HCT116 (cell line): Measurements from ENCODE around the gene PIP5KL1. TPM values are rescaled to one million over a fixed set of nuclear protein-coding genes. Genes with fewer than 3 reads are reported as not detected.

Experiments
- ATAC-seq: fragments of 200-7000 bp; cut with Tn5 transposase; 2 replicates; pipeline ENCODE4 v1.9.1; 2020; ENCODE audit warnings: mild to moderate bottlenecking, moderate library complexity
- BruUV-seq: library from RNA; stranded (reverse); fragments of 400-500 nt; replicated peaks from 2 replicates; lab custom pipeline; 2021; lab: Mats Ljungman, UMichigan
- CTCF ChIA-PET: fragments of 300-600 bp; sonication (Branson Sonifier 250); formaldehyde crosslinking; loops from one replicate; lab custom pipeline; 2021; ENCODE audit warnings: antibody characterized with exemption; lab: Charles Lee
- POLR2A ChIA-PET: fragments of 300-600, 350-600 bp; sonication (Branson Sonifier 250); formaldehyde crosslinking; loops from one replicate; lab custom pipeline; 2021; ENCODE audit warnings: antibody characterized with exemption; lab: Charles Lee
- RAD21 ChIA-PET, 2 experiments: fragments of 300-600 bp; sonication (Branson Sonifier 250); formaldehyde crosslinking; loops; one replicate each; lab custom pipeline; 2023; ENCODE audit warnings: low total read pairs in 2 of 2; ENCODE audit not compliant: uncharacterized antibody in 2 of 2, unreplicated experiment in 2 of 2, low non-redundant PET in 1 of 2; lab: Charles Lee
- DNase-seq: peaks from one replicate; pipeline ENCODE4 v3.0.0-alpha.2; 2010; ENCODE audit warnings: low read depth, low spot score
- H2AFZ ChIP-seq: fragments of 200-600 bp; shearing (Covaris generic), sonication (generic); 2 replicates; pipeline ENCODE4 v1.6.1; 2017; ENCODE audit warnings: low read depth, mixed run types, mixed read lengths, antibody characterized with exemption, low read length; ENCODE audit not compliant: poor library complexity, severe bottlenecking
- H3K27ac ChIP-seq: 2 replicates; pipeline ENCODE4 v1.5.1; 2012; ENCODE audit warnings: low read depth, low read length
- H3K27me3 ChIP-seq: fragments of 200-600 bp; sonication (generic); 2 replicates; pipeline ENCODE4 v1.6.1; 2016; ENCODE audit warnings: mixed run types, low read length, mixed read lengths; ENCODE audit not compliant: insufficient read depth
- H3K36me3 ChIP-seq, 2 experiments: fragments of 200-500 bp in 1 of 2; fragments of 200-600 bp in 1 of 2; sonication (Bioruptor generic) in 1 of 2; sonication (generic) in 1 of 2; 2 replicates each; pipeline versions ENCODE4 v1.5.1 to v1.6.1; 2014 to 2016; ENCODE audit warnings: low read length in 2 of 2, inconsistent platforms in 1 of 2, mixed read lengths in 1 of 2, mixed run types in 1 of 2; ENCODE audit not compliant: insufficient read depth in 2 of 2, control insufficient read depth in 1 of 2
- H3K4me1 ChIP-seq, 2 experiments: fragments of 200-600 bp in 1 of 2; sonication (generic) in 1 of 2; 2 replicates each; pipeline versions ENCODE4 v1.5.1 to v1.6.1; 2012 to 2017; ENCODE audit warnings: low read length in 2 of 2, inconsistent platforms in 1 of 2, mild to moderate bottlenecking in 1 of 2, mixed read lengths in 1 of 2, mixed run types in 1 of 2, moderate library complexity in 1 of 2; ENCODE audit not compliant: insufficient read depth in 2 of 2, control insufficient read depth in 1 of 2
- H3K4me2 ChIP-seq: fragments of 200-600 bp; sonication (generic); 2 replicates; pipeline ENCODE4 v1.6.1; 2017; ENCODE audit warnings: mixed run types, low read length, mixed read lengths
- H3K4me3 ChIP-seq, 2 experiments: fragments of 200-600 bp in 1 of 2; sonication (generic) in 1 of 2; replicated peaks in 1 of 2; 2 replicates each; pipeline ENCODE4 v1.5.1; 2011 to 2016; ENCODE audit warnings: low read length in 2 of 2, control low read depth in 1 of 2, low read depth in 1 of 2, mild to moderate bottlenecking in 1 of 2, mixed read lengths in 1 of 2, mixed run types in 1 of 2
- H3K79me2 ChIP-seq: fragments of 200-600 bp; sonication (generic); 2 replicates; pipeline ENCODE4 v1.6.1; 2017; ENCODE audit warnings: mild to moderate bottlenecking, mixed run types, low read length, moderate library complexity, mixed read lengths; ENCODE audit not compliant: insufficient read depth
- H3K9ac ChIP-seq: fragments of 200-600 bp; sonication (generic); 2 replicates; pipeline ENCODE4 v1.6.1; 2016; ENCODE audit warnings: low read length, mixed read lengths
- H3K9me2 ChIP-seq: fragments of 200-600 bp; sonication (generic), shearing (Covaris generic); 2 replicates; pipeline ENCODE4 v1.6.1; 2017; ENCODE audit warnings: mixed run types, mild to moderate bottlenecking, moderate library complexity; ENCODE audit not compliant: insufficient read depth
- H3K9me3 ChIP-seq, 2 experiments: fragments of 200-500 bp in 1 of 2; fragments of 200-600 bp in 1 of 2; sonication (Bioruptor generic) in 1 of 2; sonication (generic) in 1 of 2; 2 replicates each; pipeline ENCODE4 v1.6.1; 2014 to 2017; ENCODE audit warnings: low read length in 2 of 2, mixed read lengths in 2 of 2, inconsistent platforms in 1 of 2, low read depth in 1 of 2, mild to moderate bottlenecking in 1 of 2, mixed run types in 1 of 2, moderate library complexity in 1 of 2; ENCODE audit not compliant: control insufficient read depth in 1 of 2, insufficient read depth in 1 of 2
- H4K20me1 ChIP-seq: fragments of 200-600 bp; sonication (generic), shearing (Covaris generic); 2 replicates; pipeline ENCODE4 v1.6.1; 2017; ENCODE audit warnings: mixed run types, mild to moderate bottlenecking, moderate library complexity; ENCODE audit not compliant: insufficient read depth
- CBX3 ChIP-seq: IDR thresholded peaks from 2 replicates; pipeline ENCODE4 v1.6.1; 2012; ENCODE audit warnings: low read depth
- EGR1 ChIP-seq: IDR thresholded peaks from 2 replicates; pipeline ENCODE4 v1.6.1; 2012; ENCODE audit warnings: low read depth
- EZH2 ChIP-seq: fragments of 200-600 bp; sonication (generic); IDR thresholded peaks from 2 replicates; pipeline ENCODE4 v1.6.1; 2017; ENCODE audit warnings: antibody characterized with exemption, mixed run types
- EZH2phosphoT487 ChIP-seq: fragments of 200-600 bp; IDR thresholded peaks from 2 replicates; pipeline ENCODE4 v1.6.1; 2018; ENCODE audit warnings: antibody characterized with exemption, borderline replicate concordance
- FOSL1 ChIP-seq: IDR thresholded peaks from 2 replicates; pipeline ENCODE4 v1.6.1; 2012; ENCODE audit warnings: low read depth
- JUND ChIP-seq: IDR thresholded peaks from 2 replicates; pipeline ENCODE4 v1.6.1; 2012
- POLR2A ChIP-seq: IDR thresholded peaks from 2 replicates; pipeline ENCODE4 v1.7.0; 2011; ENCODE audit warnings: borderline replicate concordance; ENCODE audit not compliant: insufficient read depth, insufficient read length; ENCODE audit errors: extremely low read depth
- POLR2AphosphoS5 ChIP-seq: IDR thresholded peaks from 2 replicates; pipeline ENCODE4 v1.6.1; 2011; ENCODE audit warnings: mild to moderate bottlenecking, low read depth, low read length, moderate library complexity
- RAD21 ChIP-seq: IDR thresholded peaks from 2 replicates; pipeline ENCODE4 v1.6.1; 2012; ENCODE audit warnings: low read depth, mild to moderate bottlenecking
- SP1 ChIP-seq: IDR thresholded peaks from 2 replicates; pipeline ENCODE4 v1.6.1; 2012; ENCODE audit warnings: low read depth
- TCF7L2 ChIP-seq: IDR thresholded peaks from 2 replicates; pipeline ENCODE4 v1.7.0; 2011; ENCODE audit warnings: borderline replicate concordance, inconsistent platforms; ENCODE audit not compliant: insufficient read depth, insufficient read length; ENCODE audit errors: extremely low read depth
- YY1 ChIP-seq: IDR thresholded peaks from 2 replicates; pipeline ENCODE4 v1.6.1; 2011; ENCODE audit warnings: low read length, low read depth, moderate library complexity, mild to moderate bottlenecking; ENCODE audit not compliant: insufficient replicate concordance; ENCODE audit errors: extremely low read depth
- ZFX ChIP-seq: fragments of 450-650 bp; IDR thresholded peaks from 2 replicates; pipeline ENCODE4 v1.6.1; 2017
- ZNF274 ChIP-seq: fragments of 200-500 bp; sonication (Bioruptor generic); IDR thresholded peaks from 2 replicates; pipeline ENCODE4 v1.6.1; 2014; ENCODE audit warnings: mild to moderate bottlenecking, low read depth, low read length, inconsistent platforms
- intact Hi-C: fragments of 100-400 bp; cut with micrococcal nuclease; formaldehyde crosslinking; loops from 2 replicates; pipeline ENCODE4 v1.10.0; 2022
- total RNA-seq: library from RNA; stranded (reverse); gene quantifications from one replicate; pipeline ENCODE4 v1.2.1, GENCODE V29; 2021; ENCODE audit not compliant: unreplicated experiment
- TF ChIP-seq, protein P1 (sequence below): IDR thresholded peaks from 2 replicates; pipeline ENCODE4 v1.6.1; 2012
- TF ChIP-seq, protein P2 (sequence below): IDR thresholded peaks from 2 replicates; pipeline ENCODE4 v1.6.1; 2011; ENCODE audit warnings: mild to moderate bottlenecking, low read length, moderate library complexity; ENCODE audit not compliant: insufficient replicate concordance; ENCODE audit errors: extremely low read depth
- TF ChIP-seq, protein P3 (sequence below): IDR thresholded peaks from 2 replicates; pipeline ENCODE4 v1.6.1; 2012
- TF ChIP-seq, protein P4 (sequence below), 3 experiments: fragments of 200-600 bp in 1 of 3; sonication (generic) in 1 of 3; IDR thresholded peaks in 2 of 3; conservative IDR thresholded peaks in 1 of 3; 2 replicates each; pipeline ENCODE4 v1.5.1; 2012 to 2017; ENCODE audit warnings: low read depth in 2 of 3, low read length in 2 of 3, antibody characterized with exemption in 1 of 3, borderline replicate concordance in 1 of 3, control low read depth in 1 of 3, mild to moderate bottlenecking in 1 of 3, mixed read lengths in 1 of 3, mixed run types in 1 of 3, moderate library complexity in 1 of 3; ENCODE audit not compliant: insufficient read depth in 1 of 3

Gene PIP5KL1
- total RNA-seq, 1 experiment from 2014 or later, result 37.6 TPM

DNA sequence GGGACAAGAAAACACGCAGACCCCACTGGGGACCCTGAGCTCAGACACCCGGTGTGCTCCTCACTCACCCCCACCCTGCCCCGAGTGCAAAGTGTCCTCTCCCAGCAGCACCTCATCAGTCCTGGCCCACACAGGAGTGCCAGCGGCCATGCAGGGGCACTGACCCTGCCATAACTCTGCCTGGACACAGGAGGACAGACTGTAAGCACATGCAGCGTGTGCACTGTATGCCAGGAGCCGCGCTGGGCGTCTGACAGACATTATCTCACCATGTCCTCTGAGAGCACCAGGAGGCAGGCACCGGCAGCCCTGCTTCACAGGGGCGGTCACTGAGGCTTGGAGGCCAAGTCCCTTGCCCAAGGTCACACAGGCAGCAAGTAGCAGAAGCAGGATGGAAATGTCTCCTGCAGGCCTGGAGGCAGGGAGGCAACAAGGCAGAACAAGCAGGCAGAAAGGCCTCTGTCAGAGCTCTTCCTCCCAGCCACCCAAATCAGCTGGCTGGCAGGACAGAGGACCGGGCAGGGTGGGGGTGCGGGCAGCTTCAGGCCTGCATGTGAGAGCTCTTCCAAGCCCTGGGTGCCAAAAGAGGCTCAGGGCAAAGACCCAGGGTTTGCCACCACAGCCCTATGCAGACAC lies 41.8 kb upstream of the PIP5KL1 start:
- Histone ChIP-seq H3K27me3 (no peaks in the 10 kb centered on the region), H3K9me2 (no peaks in the 10 kb centered on the region), H3K79me2 (peaks cover 96% of the 10 kb centered on the region), H3K9ac (no peak overlapping the region), H3K36me3 (no peaks in the 10 kb centered on the region), H3K9me3 (no peaks in the 10 kb centered on the region), H4K20me1 (no peaks in the 10 kb centered on the region), H3K4me1 (peaks cover 54 to 64% of the 10 kb centered on the region in 2 experiments), H2AFZ (no peak overlapping the region), H3K27ac (peak overlapping the region; percentile 19; the same call in 1 of the 2 replicates), H3K4me2 (peak overlapping the region; percentile 14; the same call in 1 of the 2 replicates), H3K4me3 (no peak overlapping the region)
- RAD21 ChIA-PET, result no interaction called here
- POLR2A ChIA-PET, result no interaction called here
- ATAC-seq (no peak), DNase-seq (no peak)
- CTCF ChIA-PET, result no interaction called here
- TF ChIP-seq, protein P1, sequence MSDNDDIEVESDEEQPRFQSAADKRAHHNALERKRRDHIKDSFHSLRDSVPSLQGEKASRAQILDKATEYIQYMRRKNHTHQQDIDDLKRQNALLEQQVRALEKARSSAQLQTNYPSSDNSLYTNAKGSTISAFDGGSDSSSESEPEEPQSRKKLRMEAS, result no peak
- TF ChIP-seq CBX3 (no peak), JUND (no peak), RAD21 (no peak), YY1 (no peak), EZH2phosphoT487 (no peak), ZNF274 (no peak), POLR2AphosphoS5 (no peak), EZH2 (no peak), EGR1 (no peak), FOSL1 (no peak), POLR2A (no peak), TCF7L2 (no peak), ZFX (no peak), SP1 (no peak)
- TF ChIP-seq, protein P2, sequence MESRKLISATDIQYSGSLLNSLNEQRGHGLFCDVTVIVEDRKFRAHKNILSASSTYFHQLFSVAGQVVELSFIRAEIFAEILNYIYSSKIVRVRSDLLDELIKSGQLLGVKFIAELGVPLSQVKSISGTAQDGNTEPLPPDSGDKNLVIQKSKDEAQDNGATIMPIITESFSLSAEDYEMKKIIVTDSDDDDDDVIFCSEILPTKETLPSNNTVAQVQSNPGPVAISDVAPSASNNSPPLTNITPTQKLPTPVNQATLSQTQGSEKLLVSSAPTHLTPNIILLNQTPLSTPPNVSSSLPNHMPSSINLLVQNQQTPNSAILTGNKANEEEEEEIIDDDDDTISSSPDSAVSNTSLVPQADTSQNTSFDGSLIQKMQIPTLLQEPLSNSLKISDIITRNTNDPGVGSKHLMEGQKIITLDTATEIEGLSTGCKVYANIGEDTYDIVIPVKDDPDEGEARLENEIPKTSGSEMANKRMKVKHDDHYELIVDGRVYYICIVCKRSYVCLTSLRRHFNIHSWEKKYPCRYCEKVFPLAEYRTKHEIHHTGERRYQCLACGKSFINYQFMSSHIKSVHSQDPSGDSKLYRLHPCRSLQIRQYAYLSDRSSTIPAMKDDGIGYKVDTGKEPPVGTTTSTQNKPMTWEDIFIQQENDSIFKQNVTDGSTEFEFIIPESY, result no peak
- TF ChIP-seq, protein P3, sequence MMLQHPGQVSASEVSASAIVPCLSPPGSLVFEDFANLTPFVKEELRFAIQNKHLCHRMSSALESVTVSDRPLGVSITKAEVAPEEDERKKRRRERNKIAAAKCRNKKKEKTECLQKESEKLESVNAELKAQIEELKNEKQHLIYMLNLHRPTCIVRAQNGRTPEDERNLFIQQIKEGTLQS, result no peak
- TF ChIP-seq, protein P4, sequence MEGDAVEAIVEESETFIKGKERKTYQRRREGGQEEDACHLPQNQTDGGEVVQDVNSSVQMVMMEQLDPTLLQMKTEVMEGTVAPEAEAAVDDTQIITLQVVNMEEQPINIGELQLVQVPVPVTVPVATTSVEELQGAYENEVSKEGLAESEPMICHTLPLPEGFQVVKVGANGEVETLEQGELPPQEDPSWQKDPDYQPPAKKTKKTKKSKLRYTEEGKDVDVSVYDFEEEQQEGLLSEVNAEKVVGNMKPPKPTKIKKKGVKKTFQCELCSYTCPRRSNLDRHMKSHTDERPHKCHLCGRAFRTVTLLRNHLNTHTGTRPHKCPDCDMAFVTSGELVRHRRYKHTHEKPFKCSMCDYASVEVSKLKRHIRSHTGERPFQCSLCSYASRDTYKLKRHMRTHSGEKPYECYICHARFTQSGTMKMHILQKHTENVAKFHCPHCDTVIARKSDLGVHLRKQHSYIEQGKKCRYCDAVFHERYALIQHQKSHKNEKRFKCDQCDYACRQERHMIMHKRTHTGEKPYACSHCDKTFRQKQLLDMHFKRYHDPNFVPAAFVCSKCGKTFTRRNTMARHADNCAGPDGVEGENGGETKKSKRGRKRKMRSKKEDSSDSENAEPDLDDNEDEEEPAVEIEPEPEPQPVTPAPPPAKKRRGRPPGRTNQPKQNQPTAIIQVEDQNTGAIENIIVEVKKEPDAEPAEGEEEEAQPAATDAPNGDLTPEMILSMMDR (IDR thresholded peaks at IDR 0.05 in 2 of 3, conservative IDR thresholded peaks at IDR 0.05 in 1 of 3; ENCODE audit: borderline replicate concordance in 1 of 3, insufficient read depth in 1 of 3, low read depth in 2 of 3, low read length in 2 of 3), result no peak
- intact Hi-C loops, result no loop called here
- no TSS peak for BruUV-seq
